Spinal cord (tissue), 10 donors: ENCODE measurements around the gene TMEM239. TPM values are rescaled to one million over a fixed set of nuclear protein-coding genes. Genes with fewer than 3 reads are reported as not detected.
"Not testable (repeated sequence)": the region's sequence is repeated elsewhere in the genome, so short reads cannot be mapped to it uniquely, and the experiment has no call there.

ENCODE experiments used
- DNase-seq, 6 donors: peaks; one replicate each; pipeline versions ENCODE4 v3.0.0 to v3.0.0-alpha.2; 2013 to 2015; ENCODE audit warnings: low spot score in 6 of 6, low read depth in 4 of 6
- H3K27ac ChIP-seq: one replicate; pipeline ENCODE4 v1.5.1; 2013; ENCODE audit warnings: low read depth, low read length, control low read depth
- H3K27me3 ChIP-seq: one replicate; pipeline ENCODE4 v1.6.1; 2013; ENCODE audit warnings: low read length; ENCODE audit not compliant: control insufficient read depth, insufficient read depth
- H3K36me3 ChIP-seq: one replicate; pipeline ENCODE4 v1.6.1; 2013; ENCODE audit warnings: low read length; ENCODE audit not compliant: control insufficient read depth, insufficient read depth
- H3K4me1 ChIP-seq: one replicate; pipeline ENCODE4 v1.6.1; 2013; ENCODE audit warnings: low read length; ENCODE audit not compliant: control insufficient read depth, insufficient read depth
- H3K4me3 ChIP-seq: one replicate; pipeline ENCODE4 v1.5.1; 2013; ENCODE audit warnings: low read depth, low read length, control low read depth
- H3K9me3 ChIP-seq: one replicate; pipeline ENCODE4 v1.6.1; 2013; ENCODE audit warnings: low read length; ENCODE audit not compliant: control insufficient read depth, insufficient read depth
- WGBS: methylation state at CpG from one replicate; pipeline ENCODE4 v1.1.5; 2013; ENCODE audit warnings: missing lambda C conversion rate; ENCODE audit not compliant: insufficient coverage; 5-methylcytosine and 5-hydroxymethylcytosine counted together
- long read RNA-seq, 4 donors: transcript quantifications; one replicate each; lab custom pipeline, GENCODE V29; 2026
- polyA plus RNA-seq, 2 donors: library from polyadenylated mRNA; unstranded; fragments of 120-200 nt; gene quantifications; one replicate each; pipeline ENCODE4 v1.2.1, GENCODE V29; 2013; ENCODE audit not compliant: insufficient read length in 2 of 2
- total RNA-seq, 2 donors: library from RNA; depleted of rRNA in 1 of 2; stranded (reverse); fragments of 120-200 nt in 1 of 2; fragments of >200 nt in 1 of 2; gene quantifications; one replicate each; pipeline versions ENCODE4 v1.2.3 to v1.2.4, GENCODE V29; 2013 to 2014
- donor health status: healthy.

Gene TMEM239
- total RNA-seq, result not detected
- polyA plus RNA-seq, result not detected
- long read RNA-seq, donor 1, result 0 reads
- long read RNA-seq, donor 2, result 0 reads
- long read RNA-seq, donor 3, result 0 reads
- long read RNA-seq, donor 4, result 0 reads

DNA sequence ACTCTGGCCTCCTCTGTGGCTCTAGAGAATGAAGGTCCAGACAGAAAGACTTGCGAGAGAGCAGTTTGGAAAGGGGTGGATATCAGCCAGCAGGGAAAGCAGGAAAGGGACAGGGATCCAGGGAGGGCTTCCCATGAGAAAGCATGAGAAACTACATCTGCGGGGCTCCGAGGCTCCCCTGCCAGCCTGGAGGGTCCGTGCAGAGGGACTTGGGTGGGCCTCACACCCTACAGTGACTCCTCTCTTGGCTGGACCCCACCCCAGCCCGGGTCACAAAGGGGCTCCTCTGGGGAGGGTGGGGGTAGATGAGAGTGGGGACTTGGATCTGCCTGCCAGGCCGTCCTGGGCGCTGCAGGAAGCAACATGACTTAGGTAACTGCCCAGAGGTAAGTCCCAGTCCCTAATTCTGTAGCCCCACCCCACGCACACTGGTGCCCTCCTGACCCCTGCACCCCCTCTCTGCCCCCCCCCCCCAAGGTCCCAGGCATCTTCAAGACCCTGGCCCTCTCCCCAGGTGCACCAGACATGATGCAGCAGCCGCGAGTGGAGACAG lies at the start of gene TMEM239:
TSS of gene TMEM239 (plus strand) at position 335 of the 553 bp plus-strand sequence. CDS start at position 526, 191 bp downstream.
- H3K36me3 ChIP-seq, result no peaks in the 10 kb centered on the region
- peaks cover 8% of the 10 kb centered on the region for H3K4me1 ChIP-seq
- H3K9me3 ChIP-seq, result peaks cover 2% of the 10 kb centered on the region
- no peak for DNase-seq
- H3K27me3 ChIP-seq, result peaks cover 18% of the 10 kb centered on the region
- WGBS, result 79% methylated on average over 7 of the region's 10 CpGs
- no peak within 1 kb of the TSS for H3K4me3 ChIP-seq
- no peak within 1 kb of the TSS for H3K27ac ChIP-seq

DNA sequence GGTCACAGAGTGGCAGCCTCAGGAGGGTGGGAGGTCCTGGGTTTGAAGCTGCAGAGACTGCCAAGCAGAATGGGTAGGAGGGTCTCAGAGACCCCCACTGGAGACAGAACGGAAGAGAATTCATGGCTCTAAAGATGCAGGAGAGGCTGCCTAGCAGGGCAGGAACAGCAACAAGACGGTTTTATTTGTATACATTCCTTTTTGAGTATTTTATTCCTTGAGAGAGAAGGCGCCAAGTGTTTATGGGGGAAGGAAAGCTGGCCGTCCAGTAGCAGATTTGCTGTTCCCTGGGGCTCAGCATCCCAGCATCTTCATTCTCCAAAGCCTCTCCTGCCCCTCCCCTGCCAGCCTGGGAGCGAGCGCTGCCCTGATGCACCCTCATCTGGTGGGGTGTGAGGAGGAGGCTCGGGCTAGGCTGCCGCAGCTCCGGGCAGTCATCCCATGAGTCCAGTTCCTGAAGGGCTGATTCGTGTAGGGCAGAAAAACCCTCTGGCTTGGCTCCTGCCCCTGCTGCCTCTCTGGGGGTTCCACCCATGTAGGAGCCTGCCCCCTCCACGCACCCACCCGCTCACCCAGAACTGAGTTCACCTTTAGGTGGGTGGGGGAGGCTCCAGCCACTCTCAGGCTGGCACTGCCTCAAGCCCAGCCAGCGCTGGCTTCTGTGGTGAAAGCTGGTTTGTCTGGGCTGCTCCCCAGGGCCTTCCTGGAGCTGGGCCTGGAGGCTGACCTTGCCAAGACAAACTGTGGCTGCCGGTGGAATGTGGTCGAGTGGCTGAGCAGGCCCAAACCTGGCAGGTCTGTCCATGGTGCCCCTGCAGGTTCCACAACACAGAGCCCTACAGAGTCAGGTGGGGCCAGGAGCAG lies 48.2 kb upstream of the TMEM239 start:
- no peak overlapping the region for H3K4me3 ChIP-seq
- DNase-seq, result peak in 1 of 6 donors; percentile 45
- H3K27ac ChIP-seq, result no peak overlapping the region
- H3K27me3 ChIP-seq, result no peaks in the 10 kb centered on the region
- no peaks in the 10 kb centered on the region for H3K9me3 ChIP-seq
- peaks cover 9% of the 10 kb centered on the region for H3K4me1 ChIP-seq
- 56% methylated on average over 11 of the region's 15 CpGs for WGBS
- H3K36me3 ChIP-seq, result no peaks in the 10 kb centered on the region

DNA sequence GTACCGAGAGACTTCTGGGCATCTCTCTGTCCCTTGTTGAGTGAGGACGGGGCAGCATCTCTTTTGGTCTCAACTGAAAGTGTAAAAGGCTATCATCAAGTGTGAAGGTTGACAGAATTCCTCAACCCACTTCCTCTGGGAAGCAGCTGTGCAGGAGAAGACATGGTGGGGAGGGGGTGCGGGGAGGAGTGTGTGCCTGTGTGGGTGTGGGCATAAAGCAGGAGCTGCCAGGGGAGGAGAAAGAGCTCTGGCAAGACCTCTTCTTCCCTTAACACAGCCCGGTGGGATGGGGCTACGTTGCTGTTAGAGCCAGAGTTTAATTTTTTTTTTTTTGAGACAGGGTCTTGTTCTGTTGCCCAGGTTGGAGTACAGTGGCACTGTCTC lies 47.5 kb upstream of the TMEM239 start:
- no peak for DNase-seq
- H3K9me3 ChIP-seq, result no peaks in the 10 kb centered on the region
- no peaks in the 10 kb centered on the region for H3K36me3 ChIP-seq
- no CpG with 5 or more reads among the region's 5 CpGs for WGBS
- H3K4me3 ChIP-seq, result no peak overlapping the region
- H3K27me3 ChIP-seq, result no peaks in the 10 kb centered on the region
- H3K4me1 ChIP-seq, result peaks cover 6% of the 10 kb centered on the region
- no peak overlapping the region for H3K27ac ChIP-seq

DNA sequence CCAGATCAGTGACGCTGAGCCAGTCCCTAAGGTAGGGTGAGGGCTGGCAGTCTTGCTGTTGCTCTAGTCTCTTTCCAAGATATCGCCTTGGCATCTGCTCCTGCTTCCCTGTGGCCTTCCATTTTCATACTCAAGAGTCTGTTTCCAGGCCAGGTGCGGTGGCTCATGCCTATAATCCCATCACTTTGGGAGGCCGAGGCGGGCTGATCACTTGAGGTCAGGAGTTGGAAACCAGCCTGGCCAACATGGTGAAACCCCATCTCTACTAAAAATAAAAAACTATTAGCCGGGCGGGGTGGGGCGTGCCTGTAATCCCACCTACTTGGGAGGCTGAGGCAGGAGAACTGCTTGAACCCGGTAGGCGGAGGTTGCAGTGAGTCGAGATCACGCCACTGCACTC lies 46.1 kb upstream of the TMEM239 start:
- H3K4me3 ChIP-seq, H3K36me3 ChIP-seq, DNase-seq, H3K27me3 ChIP-seq, H3K4me1 ChIP-seq, H3K27ac ChIP-seq, H3K9me3 ChIP-seq: not testable (repeated sequence)
- WGBS, result 94% methylated on average over 9 of the region's 12 CpGs

DNA sequence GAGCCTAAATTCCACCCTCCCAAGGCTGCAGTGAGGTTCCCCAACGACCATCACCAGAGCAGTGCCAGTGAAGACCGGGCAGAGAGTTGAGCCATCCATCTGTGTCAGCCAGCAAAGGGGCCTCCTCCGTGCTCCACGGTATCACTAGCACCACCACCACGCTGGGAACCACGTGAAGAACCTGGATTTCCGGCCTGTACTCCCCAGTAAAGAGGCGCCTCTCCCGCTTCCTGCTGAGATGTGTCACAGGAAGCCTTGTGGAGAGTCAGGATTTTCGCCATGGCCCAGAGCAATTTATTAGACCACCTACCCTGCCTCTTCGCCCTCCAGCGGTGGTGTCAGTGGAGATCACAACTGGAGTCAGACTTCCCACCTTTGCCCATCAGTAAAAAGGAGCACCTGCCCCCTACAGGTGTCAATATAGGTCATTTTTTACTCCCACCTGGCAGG lies 44.5 kb upstream of the TMEM239 start:
- Histone ChIP-seq H3K27ac (no peak overlapping the region), H3K27me3 (no peaks in the 10 kb centered on the region), H3K4me3 (no peak overlapping the region), H3K9me3 (no peaks in the 10 kb centered on the region), H3K4me1 (peaks cover 6% of the 10 kb centered on the region), H3K36me3 (no peaks in the 10 kb centered on the region)
- WGBS, result 44% methylated on average over 8 of the region's 12 CpGs
- DNase-seq, result no peak

DNA sequence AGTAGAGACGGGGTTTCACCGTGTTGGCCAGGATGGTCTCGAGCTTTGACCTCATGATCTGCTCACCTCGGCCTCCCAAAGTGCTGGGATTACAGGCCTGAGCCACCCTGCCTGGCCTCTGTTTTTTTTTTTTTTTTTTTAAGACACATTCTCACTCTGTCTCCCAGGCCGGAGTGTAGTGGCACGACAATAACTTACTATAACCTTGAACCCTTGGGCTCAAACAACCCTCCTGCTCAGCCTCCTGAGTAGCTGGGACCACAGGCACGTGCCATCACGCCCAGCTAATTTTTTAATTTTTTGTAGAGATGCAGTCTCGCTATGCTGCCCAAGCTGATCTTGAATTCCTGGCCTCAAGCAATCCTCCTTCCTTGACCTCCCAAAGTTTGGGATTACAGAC lies 42.4 kb upstream of the TMEM239 start:
- no peaks in the 10 kb centered on the region for H3K9me3 ChIP-seq
- no peak for DNase-seq
- WGBS, result 87% methylated on average over 7 of the region's 9 CpGs
- no peak overlapping the region for H3K27ac ChIP-seq
- H3K27me3 ChIP-seq, result no peaks in the 10 kb centered on the region
- no peaks in the 10 kb centered on the region for H3K36me3 ChIP-seq
- H3K4me3 ChIP-seq, result no peak overlapping the region
- no peaks in the 10 kb centered on the region for H3K4me1 ChIP-seq

DNA sequence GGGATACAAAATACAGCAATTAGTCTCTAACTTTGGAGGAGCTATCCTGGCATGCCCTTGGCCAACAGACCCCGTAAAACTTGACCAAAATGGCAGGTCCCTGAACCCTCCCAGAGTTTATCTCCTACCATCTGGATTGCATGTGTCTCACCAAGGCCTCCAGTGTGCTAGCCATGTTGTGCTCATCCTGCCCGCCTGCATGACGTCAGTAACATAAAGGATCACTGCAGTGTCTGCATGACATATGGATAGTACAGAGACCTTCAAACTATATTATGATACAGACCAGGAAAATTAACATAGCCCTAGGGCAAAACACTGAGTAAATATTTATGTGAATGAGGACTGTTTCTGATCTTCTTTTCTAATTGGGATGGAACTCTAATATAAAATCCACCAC lies 41.0 kb upstream of the TMEM239 start:
- Histone ChIP-seq H3K27me3 (no peaks in the 10 kb centered on the region), H3K9me3 (no peaks in the 10 kb centered on the region), H3K27ac (no peak overlapping the region), H3K4me1 (no peaks in the 10 kb centered on the region), H3K36me3 (no peaks in the 10 kb centered on the region), H3K4me3 (no peak overlapping the region)
- DNase-seq, result no peak
- WGBS, result 100% methylated on average over 1 of the region's 3 CpGs

DNA sequence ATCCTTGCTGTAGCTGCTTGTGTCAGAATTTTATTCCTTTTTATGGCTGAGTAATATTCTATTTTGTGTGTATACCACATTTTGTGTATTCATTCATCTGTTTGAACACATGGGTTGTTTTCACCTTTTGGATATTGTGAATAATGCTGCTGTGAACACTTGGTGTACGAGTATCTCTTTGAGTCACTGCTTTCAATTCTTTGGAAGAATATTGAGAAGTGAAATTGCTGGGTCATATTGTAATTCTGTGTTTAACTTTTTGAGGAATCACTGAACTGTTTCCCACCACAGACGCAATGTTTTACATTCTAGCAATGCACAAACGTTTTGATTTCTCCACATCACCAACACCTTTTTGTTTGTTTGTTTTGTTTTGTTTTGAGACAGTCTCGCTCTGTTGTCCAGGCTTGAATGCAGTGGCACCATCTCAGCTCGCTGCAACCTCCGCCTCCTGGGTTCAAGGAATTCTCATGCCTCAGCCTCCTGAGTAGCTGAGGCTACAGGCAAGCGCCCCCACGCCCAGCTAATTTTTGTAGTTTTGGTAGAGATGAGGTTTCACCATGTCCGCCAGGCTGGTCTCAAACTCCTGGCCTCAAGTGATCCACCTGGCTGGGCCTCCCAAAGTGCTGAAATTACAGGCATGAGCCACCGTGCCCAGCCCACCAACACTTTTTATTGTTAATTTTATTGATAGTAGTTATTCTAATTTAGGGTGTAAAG lies 37.4 kb upstream of the TMEM239 start:
- DNase-seq, result no peak
- Histone ChIP-seq H3K4me3 (no peak overlapping the region), H3K9me3 (no peaks in the 10 kb centered on the region), H3K27ac (no peak overlapping the region), H3K36me3 (no peaks in the 10 kb centered on the region), H3K27me3 (no peaks in the 10 kb centered on the region), H3K4me1 (no peaks in the 10 kb centered on the region)
- 80% methylated on average over 5 of the region's 10 CpGs for WGBS

DNA sequence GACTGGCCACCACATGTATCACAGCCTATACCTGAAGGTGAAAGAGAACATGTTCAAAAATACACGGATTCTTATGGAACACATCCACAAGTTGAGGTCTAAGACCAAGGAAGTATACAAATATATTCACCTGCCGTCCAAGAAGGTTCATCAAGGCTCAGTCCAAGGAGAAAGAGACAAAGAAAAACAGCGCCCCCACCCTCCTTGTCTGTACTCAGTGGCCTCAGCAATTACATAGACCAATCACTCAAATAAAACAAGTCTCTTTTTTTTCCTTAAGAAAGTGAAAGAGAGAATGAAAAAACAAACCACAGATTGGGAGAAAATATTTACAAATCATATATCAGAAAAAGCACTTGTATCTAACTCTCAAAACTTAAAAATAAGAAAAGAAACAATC lies 35.2 kb upstream of the TMEM239 start:
- Histone ChIP-seq H3K9me3 (no peaks in the 10 kb centered on the region), H3K27ac (no peak overlapping the region), H3K4me3 (no peak overlapping the region), H3K4me1 (no peaks in the 10 kb centered on the region), H3K27me3 (no peaks in the 10 kb centered on the region), H3K36me3 (no peaks in the 10 kb centered on the region)
- 0% methylated on average over 1 of the region's 3 CpGs for WGBS
- DNase-seq, result no peak
